H4 (cell line): ENCODE data around the gene LDLRAD2. TPM values are rescaled to one million over a fixed set of nuclear protein-coding genes. Genes with fewer than 3 reads are reported as not detected.

Experiments
- DNase-seq: peaks from one replicate; pipeline ENCODE4 v3.0.0-alpha.2; 2015; ENCODE audit warnings: low spot score
- total RNA-seq: library from RNA; depleted of rRNA; stranded (reverse); fragments of >200 nt; shearing (Covaris generic); gene quantifications from 2 replicates; pipeline ENCODE4 v1.2.3, GENCODE V29; 2014

LDLRAD2 gene
- total RNA-seq, 1 experiment from 2014 or later = not detected

DNA sequence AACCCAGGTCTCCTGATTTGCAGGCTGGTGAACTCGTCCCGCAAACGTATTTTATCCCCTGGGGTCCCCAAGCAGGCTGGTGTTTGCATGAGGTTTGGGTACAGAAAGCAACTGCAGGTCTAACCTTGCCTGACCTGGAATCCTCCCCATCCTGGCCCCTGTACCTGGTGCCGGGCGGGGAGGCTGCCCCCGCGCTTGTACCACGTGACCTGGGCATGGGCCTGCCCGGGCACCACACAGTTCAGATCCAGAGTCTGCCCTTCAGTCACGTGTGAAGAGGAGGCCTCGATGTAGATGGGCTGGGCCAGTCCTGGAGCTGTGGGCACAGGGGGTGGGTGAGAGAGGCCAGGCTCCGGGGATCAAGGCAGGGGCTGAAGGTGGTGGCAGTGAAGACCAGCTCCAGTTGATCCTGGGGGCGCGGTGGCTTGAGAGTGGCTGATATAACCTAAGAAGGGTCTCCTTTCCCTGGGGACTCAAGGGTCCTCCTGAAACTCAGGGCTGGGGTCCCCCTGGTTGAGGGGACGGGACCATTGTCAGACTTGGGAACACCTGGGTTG lies 30.6 kb downstream of the LDLRAD2 start:
- DNase-seq = no peak

- DNase-seq = no peak
Observed at GRCh38 chr1:21843208-21843607, 31.1 kb downstream of the LDLRAD2 start.

DNA sequence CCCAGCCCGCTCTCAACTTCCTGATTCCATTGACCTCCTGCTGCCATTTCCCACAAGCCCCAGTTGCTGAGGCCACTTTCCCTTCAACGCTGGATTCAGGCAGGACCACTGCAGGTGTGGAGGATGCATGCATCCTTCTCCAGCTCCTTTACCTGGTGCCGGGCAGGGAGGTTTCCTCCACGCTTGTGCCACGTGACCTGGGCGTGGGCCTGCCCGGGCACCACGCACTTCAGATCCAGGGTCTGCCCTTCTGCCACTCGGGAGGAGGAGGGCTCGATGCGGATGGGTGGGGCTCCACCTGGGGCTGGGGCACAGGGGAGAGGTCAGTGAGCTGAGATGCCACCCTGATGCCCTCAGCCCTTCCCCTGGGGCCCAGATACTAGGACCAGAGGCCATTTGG lies 31.9 kb downstream of the LDLRAD2 start:
- no peak for DNase-seq

- no peak for DNase-seq
Observed at GRCh38 chr1:21845646-21846641, 33.9 kb downstream of the LDLRAD2 start.

GRCh38 chr1:21847223-21848205 lies 35.4 kb downstream of the LDLRAD2 start:
- DNase-seq = no peak

DNA sequence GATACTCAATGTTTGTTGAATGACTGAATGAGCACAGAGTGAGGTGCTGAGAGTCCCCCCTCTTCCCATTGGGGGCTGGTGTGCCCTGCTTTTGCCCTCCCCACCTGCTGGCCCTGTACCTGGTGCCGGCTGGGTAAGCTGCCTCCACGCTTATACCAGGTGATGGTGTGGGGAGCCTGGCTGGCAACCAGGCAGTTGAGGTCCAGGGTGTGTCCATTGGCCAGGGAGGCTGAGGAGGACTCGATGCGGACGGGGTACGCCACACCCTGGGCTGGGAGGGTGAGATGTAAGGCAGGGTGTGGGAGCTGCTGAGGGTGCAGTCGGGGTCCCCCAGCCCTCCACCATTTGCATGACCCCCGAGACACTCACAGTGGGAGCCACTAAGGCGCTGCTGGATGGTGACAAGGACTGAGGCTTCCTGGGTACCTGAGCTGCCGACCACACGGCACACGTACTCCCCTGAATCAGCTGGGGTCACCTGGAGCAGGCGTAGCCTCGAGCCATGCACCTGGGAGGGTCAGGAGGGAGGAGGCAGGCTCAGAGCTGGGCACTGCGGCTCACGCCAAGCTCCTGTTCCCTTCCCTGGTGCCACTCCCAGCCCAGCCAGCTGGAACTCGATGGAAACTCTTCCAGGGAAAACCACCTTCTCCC lies 36.6 kb downstream of the LDLRAD2 start:
- no peak for DNase-seq

- no peak for DNase-seq
Observed at GRCh38 chr1:21849909-21850576, 38.0 kb downstream of the LDLRAD2 start.

DNA sequence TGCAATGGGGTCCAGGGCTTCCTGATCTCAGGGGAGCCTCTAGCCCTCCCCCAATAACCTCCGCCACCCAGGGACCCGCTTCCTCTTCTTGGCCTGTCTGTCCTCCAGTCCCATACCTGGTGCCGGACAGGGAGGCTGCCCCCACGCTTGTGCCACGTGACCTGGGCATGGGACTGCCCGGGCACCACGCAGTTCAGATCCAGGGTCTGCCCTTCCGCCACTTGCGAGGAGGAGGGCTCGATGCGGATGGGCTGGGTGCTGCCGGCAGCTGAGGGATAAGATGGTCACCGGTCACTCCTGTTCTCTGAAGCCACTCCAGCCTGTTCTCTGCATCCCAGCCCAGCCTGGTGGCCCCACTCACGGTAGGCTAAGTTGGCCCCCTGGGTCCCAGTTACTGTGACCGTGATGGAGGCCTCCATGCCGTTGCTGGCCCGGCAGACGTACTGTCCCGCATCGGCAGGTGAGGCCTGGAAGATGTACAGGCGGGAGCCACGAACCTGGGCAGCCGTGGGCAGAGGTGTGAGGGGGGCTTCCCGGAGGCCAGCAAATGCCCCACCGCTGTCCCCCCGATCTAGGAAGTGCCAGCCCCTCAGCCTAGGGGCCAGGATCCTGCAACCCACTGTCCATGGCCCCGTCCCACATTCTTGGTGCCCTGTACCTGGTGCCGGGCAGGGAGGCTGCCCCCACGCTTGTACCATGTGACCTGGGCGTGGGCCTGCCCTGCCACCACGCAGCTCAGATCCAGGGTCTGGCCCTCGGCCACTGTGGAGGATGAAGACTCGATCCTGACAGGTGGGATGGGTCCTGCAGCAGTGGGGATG lies 39.6 kb downstream of the LDLRAD2 start:
- DNase-seq = no peak

DNA sequence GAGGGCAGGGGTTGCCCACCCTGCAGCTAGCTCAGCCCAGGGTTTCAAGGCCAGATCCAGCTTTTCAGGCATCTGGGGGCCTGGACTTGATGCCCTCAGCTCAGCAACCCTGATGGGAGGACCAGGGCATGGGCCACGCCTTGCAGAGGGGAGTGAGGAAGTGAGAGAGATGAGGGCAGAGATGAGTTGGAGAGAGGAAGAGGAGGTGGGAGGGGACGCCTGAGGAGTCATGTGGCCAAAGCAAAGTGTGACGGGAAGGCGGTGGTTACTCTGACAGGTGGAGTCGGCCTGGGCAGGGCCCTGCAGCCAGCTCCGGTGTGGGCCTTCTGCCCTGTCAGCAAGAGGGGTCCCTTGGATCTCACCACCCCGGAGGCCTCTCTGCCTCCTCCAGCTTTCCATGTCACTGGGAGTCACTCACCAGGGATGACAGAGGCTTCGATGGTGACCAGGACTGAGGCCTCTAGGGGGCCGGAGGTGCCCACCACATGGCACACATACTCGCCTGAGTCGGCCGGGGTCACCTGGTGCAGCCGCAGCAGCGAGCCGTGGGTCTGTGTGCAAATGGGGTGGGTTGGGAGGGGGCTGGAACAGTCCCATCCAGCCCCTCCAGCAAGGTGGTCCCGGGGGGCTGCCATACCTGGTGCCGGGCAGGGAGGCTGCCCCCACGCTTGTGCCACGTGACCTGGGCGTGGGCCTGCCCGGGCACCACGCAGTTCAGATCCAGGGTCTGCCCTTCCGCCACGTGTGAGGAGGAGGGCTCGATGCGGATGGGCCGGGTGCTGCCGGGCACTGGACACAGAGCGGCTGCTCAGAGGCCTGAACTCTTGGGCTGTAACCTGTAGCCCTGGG lies 40.4 kb downstream of the LDLRAD2 start:
- DNase-seq = no peak

DNA sequence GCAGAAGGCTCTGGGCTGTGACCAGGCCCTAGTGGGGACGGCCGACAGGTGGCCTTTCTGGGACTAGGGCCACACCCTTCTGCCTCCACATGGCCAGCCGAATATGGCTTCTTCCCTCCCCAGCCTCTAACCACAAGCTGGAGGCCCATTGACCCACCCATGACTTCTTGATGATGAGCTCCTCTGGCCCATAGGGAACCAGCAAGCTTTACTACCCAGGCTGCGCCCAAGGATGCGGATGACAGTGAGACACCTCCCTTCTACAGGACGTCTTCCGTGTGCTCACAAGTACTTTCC lies 41.0 kb downstream of the LDLRAD2 start:
- no peak for DNase-seq

GRCh38 chr1:21854090-21854750 lies 42.2 kb downstream of the LDLRAD2 start:
- no peak for DNase-seq

GRCh38 chr1:21854751-21855131 lies 42.7 kb downstream of the LDLRAD2 start:
- no peak for DNase-seq

DNA sequence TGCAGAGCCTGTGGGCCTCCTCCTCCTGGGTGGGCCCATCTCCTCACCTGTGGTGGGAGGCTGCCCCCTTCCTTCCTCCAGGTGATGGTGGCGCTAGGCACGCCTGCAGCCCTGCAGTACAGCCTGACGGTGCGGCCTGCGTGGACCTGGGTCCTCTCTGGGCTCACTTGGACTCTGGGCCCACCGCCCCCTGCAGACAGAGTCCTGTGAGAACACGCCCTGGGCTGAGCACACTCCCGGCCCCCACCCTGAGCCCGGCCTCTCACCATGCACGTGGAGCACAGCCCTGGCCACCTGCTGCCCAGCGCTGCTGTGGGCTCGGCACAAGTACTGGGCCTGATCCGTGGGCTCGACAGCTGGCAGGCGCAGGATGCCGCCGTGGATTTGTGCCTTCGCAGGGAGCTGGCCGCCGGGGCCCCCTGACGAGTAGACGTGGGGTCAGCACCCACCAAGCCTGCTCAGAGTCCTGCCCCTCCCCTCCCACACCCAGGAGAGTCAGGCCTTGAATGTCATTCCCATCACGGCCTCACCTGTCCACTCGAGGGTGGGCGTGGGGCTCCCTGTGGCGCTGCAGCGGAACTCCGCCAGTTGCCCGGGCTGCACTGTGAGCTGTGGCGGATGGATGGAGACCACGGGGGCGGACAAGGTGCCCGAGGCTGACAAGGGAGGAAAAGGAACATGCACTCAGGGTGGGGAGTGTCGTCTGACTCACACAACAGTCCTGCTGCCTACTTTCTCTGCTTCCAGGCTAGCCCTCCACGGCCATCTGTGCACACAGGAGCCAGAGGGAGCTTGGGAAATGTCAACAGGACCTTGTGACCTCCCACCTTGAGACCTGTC lies 43.4 kb downstream of the LDLRAD2 start:
- no peak for DNase-seq

DNA sequence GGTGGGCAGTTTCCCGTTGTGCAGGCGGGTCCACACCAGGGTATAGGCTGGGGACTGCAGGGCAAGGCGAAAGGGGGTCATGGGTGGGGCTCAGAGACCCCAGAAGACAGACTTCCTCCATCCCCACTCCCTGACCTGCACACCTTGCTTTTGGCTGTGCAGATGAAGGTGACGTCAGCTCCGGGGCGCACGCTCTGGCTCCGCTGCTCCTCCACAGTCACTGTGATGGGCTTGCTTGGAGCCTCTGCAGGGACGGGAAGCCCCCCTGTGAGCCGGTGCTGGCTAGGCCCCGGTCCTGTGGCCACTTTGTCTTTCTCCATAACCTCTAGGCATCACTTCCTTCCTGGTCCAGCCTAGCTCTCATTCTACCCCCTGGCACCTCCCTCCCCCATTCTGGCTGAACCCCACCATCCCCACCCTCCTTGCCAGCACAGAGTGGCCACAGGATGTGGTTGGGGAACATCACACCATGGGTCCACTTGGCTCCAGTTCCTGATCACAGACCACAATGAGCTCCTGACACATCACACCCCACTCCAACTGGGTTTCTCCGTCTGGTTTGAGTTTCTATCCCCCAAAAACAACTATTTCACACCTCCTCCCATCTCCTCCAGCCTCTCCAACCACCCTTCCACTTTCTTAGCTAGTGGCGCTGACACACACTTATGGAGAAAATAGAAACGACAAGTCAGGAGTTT lies 45.2 kb downstream of the LDLRAD2 start:
- peak; percentile 68 for DNase-seq

DNA sequence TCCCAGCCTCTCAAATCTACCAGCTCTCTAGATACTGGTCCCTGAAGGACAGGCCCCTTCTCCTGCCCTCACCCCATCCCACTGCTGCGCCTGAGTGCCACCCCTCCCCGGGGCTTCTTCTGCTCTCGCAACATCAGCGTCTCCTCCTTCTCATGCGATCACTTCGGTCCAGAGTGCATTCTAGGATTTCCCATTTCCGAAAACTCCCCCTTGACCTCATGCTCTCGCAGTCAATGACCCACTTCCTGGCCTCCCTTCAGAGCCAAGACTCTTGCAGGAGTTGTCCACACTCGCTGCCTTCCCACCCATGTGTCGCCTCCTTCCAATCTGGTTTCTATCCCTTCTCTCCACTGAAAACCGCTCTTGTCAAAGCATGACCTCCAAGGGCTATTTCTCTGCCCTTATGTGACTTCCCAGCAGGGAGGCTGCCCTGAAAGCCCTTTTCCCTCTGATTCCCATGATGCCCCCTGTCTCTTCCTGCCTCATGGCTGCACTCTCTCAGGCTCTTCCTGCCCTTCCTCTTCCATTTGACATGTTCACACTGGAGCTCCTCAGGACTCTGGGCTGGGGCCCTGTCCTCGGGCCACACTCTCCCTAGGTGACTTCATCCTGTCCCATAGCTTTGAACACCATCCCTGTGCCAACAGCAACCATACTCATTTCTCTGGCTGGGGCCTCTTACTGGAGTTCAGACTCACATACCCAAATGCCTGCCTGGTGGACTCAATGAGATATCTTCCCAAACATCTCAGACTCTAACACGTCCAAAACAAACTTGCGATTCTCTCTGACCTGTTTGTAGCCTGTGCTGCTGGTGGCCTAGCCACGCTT lies 46.0 kb downstream of the LDLRAD2 start:
- no peak for DNase-seq

DNA sequence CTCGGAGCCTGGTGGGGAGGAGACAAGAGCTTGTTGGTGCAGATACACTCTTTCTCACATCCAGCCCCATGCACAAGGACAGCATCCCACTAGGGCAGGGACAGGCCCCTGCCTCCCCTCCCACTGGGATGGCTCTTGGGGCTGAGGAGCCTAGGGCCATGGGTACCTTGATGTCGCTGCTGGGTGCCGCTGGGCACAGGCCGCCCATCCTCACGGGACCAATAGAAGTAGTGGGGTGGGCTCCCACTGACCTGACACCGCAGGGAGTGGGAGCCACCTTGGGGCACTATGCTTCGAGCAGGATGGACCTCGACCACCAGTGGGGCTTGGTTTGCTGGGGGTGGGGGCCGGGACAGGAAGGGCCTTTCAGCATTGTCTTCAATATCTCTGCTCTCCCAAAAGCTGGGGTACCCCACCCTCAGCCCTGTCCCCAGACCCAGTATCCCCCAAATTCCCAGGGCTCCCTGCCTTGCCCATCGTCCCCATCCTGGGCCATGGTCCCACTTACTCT lies 47.7 kb downstream of the LDLRAD2 start:
- DNase-seq = no peak
